HG02763 (cell line): ENCODE results near the gene WBP2NL.

Experiments used
- ATAC-seq: cut with Tn5 transposase; IDR thresholded peaks from one replicate; pipeline ENCODE4 v1.9.1; 2021; ENCODE audit warnings: mild to moderate bottlenecking, moderate library complexity; ENCODE audit not compliant: unreplicated experiment

WBP2NL gene

DNA sequence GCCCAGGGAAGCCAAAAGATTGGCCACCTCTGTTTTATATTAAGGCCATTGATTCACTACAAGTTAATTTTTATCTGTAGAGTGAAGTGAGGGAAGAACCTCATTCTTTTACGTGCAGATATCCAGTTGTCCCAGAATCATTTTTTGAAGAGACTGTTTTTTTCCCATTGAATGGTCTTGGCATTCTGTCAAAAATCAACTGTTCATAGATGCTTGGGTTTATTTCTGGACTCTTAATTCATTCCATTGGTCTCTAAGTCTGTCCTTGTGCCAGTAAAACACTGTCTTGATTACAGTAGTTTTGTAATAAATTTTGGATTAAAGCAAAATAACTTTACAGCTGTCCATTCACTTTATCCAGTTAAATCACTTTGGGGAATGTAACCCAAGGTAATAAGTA lies 26.8 kb downstream of the WBP2NL start:
- ATAC-seq = no peak

GRCh38 chr22:42026705-42027104 lies 28.1 kb downstream of the WBP2NL start:
- ATAC-seq = no peak

GRCh38 chr22:42033263-42034181 lies 34.9 kb downstream of the WBP2NL start:
- no peak for ATAC-seq

- no peak for ATAC-seq
These were observed 36.7 kb downstream of the WBP2NL start for GRCh38 chr22:42035256-42035655.

DNA sequence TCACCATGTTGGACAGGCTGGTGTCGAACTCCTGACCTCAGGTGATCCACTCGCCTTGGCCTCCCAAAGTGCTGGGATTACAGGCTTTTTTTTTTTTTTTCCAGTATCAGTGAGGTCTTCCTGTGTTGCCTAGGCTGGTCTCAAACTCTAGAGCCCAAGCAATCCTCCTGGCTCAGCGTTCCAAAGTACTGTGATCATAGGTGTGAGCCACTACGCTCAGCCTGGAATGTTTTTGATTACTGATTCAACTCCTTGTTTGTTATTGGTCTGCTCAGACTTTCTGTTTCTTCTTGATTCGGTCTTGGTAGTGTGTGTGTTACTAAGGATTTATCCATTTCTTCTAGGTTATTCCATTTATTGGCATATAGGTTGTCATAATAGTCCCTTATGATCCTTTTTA lies 40.7 kb downstream of the WBP2NL start:
- no peak for ATAC-seq

- ATAC-seq = no peak
These were observed 43.2 kb downstream of the WBP2NL start for GRCh38 chr22:42041784-42042183.

DNA sequence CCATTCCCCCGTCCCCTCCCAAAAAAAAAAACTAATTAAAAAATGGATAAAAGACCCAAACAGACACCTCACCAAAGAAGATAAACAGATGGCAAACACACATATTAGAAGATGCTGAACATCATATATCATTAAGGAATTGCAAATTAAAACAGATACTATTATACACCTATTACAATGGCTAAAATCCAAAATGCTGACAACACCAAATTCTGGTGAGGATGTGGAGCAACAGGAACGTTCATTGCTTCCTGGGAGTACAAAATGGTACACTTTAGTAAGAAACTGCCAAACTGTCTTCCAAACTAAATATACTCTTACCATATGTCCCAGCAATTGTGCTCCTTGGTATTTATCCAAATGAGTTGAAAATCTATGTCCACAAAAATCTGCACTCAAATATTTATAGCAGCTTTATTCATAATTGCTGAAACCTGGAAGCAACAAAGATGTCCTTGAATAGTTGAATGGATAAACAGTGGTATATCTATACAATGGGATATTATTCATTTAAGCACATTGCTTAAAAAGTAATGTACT lies 52.1 kb downstream of the WBP2NL start:
- ATAC-seq = no peak

GRCh38 chr22:42052765-42053164 lies 54.2 kb downstream of the WBP2NL start:
- no peak for ATAC-seq

DNA sequence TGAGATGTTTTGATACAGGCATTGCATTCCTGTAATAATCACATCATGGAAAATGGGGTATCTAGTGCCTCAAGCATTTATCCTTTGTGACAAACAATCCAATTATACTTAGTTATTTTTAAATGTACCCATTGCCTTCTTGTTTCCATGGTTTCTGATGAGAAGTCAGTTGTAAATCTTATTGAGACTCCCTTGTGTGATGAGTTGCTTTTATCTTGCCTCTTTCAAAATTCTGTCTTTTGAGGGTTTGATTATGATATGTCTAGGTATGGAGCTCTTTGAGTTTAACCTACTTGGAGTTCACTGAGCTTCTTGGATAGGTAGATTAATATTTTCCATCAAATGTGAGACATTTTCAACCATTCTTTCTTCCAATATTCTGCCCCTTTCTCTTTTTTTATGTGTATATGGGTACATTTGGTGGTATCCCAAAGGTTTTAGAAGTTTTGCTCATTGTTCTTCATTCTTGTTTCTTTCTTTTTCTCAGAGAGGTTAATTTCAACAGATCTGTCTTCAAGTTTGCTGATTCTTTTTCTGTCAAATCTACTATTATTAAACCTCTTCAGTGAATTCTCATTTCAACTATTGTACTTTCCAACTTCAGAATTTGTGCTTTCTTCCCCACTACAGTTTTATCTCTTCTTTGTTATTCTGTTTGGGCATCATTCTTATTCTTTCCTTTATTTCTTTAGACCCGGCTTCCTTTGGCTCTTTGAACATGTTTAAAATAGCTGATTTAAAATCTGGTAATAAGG lies 58.3 kb downstream of the WBP2NL start:
- ATAC-seq = no peak

GRCh38 chr22:42060489-42060888 lies 61.9 kb downstream of the WBP2NL start:
- no peak for ATAC-seq

- no peak for ATAC-seq
These were observed 62.5 kb downstream of the WBP2NL start for GRCh38 chr22:42061041-42061440.

- ATAC-seq = no peak
These were observed 64.0 kb downstream of the WBP2NL start for GRCh38 chr22:42062506-42063170.

- no peak for ATAC-seq
These were observed 66.0 kb downstream of the WBP2NL start for GRCh38 chr22:42064629-42065028.

GRCh38 chr22:42065438-42066125 lies 67.0 kb downstream of the WBP2NL start:
- no peak for ATAC-seq

DNA sequence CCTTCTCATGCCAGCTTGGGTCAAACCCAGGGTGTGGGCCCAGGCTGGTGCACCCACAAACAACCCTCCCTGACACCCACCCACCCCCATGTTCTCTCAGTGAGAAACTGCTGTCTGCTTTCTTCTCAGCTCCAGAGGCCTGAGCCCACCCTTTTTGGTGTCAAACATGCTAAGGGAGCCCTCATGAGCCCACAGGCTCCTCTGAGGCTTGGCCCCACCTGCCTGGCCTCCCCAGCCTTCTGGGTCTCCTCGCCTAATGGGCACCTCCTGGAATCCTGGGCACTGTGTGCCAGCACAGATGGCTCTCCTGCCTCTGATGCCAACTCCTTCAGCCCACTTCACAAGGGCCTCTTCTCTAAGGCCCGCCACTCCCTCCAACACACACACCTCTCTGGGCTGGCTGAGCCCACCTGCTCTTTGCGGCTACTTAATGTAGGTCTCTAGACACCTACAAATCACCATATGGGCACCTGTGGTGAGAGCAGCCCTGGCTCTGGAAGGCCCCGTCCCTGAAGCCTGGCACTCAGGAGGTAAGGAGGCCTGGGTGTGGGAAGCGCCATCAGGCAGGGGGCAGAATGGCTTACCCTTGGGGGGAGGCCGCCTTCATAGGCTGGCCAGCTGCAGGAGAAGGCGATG lies 67.7 kb downstream of the WBP2NL start:
- ATAC-seq = no peak

- no peak for ATAC-seq
These were observed 68.3 kb downstream of the WBP2NL start for GRCh38 chr22:42066937-42067336.

DNA sequence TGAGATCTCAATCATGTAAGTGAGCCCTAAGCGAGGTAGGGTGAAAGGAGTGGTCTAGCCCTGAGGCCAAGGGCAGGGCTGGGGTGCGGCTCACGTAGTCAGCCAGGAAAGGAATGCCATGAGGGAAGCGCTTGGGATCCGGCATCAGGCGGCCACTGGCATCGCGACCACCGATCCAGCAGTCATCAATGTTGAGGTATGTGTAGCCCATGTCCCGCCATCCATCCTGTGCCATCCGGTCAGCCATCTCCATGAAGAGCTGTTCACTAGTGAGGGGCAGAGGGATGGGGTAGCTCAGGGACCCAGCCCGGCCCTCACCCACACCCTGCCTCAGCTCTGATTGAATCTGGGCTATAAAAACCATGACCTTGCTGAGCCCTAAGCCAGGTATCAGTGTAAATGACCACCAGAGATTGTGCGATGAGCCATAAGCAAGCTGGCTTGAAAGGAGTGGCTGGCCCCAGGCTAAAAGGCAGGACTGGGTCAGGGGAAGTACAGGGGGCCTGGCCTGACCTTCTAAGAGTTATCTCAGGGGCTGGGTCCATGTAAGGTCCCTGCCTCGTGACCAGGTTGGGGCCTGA lies 69.2 kb downstream of the WBP2NL start:
- ATAC-seq = no peak

DNA sequence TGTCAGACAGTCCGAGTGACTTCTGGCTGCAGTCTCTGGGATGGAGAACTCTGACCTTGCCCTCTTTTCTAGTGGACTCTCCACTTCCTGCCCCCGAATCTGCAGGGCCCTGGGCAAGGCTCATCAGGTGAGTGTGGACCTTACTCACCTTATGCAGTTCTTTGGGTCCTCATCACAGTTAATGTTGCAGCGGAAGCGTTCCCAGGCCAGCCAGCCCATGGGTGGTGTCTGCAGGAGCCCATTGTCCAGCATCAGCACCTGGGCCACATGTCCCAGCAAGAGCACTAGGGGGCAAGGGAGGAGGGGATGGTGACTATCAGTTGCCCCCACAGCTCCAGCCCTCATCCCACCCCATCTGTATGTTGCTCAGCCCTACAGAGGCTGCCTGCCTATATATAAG lies 69.7 kb downstream of the WBP2NL start:
- ATAC-seq = no peak

GRCh38 chr22:42069801-42070516 lies 71.4 kb downstream of the WBP2NL start:
- no peak for ATAC-seq
